HG02970 (cell line): Measurements from ENCODE around the gene TTPAL.

ENCODE experiments used
- ATAC-seq: cut with Tn5 transposase; IDR thresholded peaks from one replicate; pipeline ENCODE4 v1.9.1; 2021; ENCODE audit warnings: mild to moderate bottlenecking, moderate library complexity, moderate number of reproducible peaks; ENCODE audit not compliant: unreplicated experiment, low FRiP score

Gene TTPAL

GRCh38 chr20:44494681-44495080 is 19.0 kb downstream of the TTPAL start:
- ATAC-seq = no peak

- ATAC-seq = no peak
Measured at GRCh38 chr20:44495257-44495656, 19.6 kb downstream of the TTPAL start.

- ATAC-seq = no peak
Measured at GRCh38 chr20:44495802-44496481, 20.3 kb downstream of the TTPAL start.

GRCh38 chr20:44496976-44497375 is 21.3 kb downstream of the TTPAL start:
- no peak for ATAC-seq

- no peak for ATAC-seq
Measured at GRCh38 chr20:44497761-44498160, 22.1 kb downstream of the TTPAL start.

GRCh38 chr20:44500221-44500620 is 24.5 kb downstream of the TTPAL start:
- no peak for ATAC-seq

GRCh38 chr20:44501448-44501847 is 25.8 kb downstream of the TTPAL start:
- ATAC-seq = no peak

GRCh38 chr20:44502968-44503367 is 27.3 kb downstream of the TTPAL start:
- ATAC-seq = no peak

- no peak for ATAC-seq
Measured at GRCh38 chr20:44504402-44505307, 29.0 kb downstream of the TTPAL start.

GRCh38 chr20:44509762-44510161 is 34.1 kb downstream of the TTPAL start:
- no peak for ATAC-seq

GRCh38 chr20:44513871-44514270 is 38.2 kb downstream of the TTPAL start:
- ATAC-seq = no peak

GRCh38 chr20:44516491-44516890 is 40.8 kb downstream of the TTPAL start:
- ATAC-seq = no peak

GRCh38 chr20:44517454-44517853 is 41.8 kb downstream of the TTPAL start:
- no peak for ATAC-seq

- no peak for ATAC-seq
Measured at GRCh38 chr20:44518248-44518647, 42.6 kb downstream of the TTPAL start.

- ATAC-seq = no peak
Measured at GRCh38 chr20:44520881-44521280, 45.2 kb downstream of the TTPAL start.

- ATAC-seq = peak; percentile 97
Measured at GRCh38 chr20:44521484-44522481, 46.1 kb downstream of the TTPAL start, which contains the start of gene SERINC3. TSS of gene SERINC3 (minus strand) at chr20:44522070. CDS start at chr20:44521951, 119 bp downstream.

- ATAC-seq = no peak
Measured at GRCh38 chr20:44522841-44523240, 47.2 kb downstream of the TTPAL start.

- no peak for ATAC-seq
Measured at GRCh38 chr20:44523746-44524145, 48.1 kb downstream of the TTPAL start.

GRCh38 chr20:44526129-44526528 is 50.5 kb downstream of the TTPAL start:
- no peak for ATAC-seq

- no peak for ATAC-seq
Measured at GRCh38 chr20:44527716-44528199, 52.1 kb downstream of the TTPAL start.
